PFSK-1 (cell line): ENCODE data around the gene IPPK.

Experiments used
- FOXP2 ChIP-seq: optimal IDR thresholded peaks from 2 replicates; pipeline ENCODE3; 2011; ENCODE audit warnings: borderline replicate concordance, control low read depth, inconsistent platforms; ENCODE audit not compliant: insufficient read depth; ENCODE audit errors: extremely low read length, extremely low read depth
- POLR2AphosphoS5 ChIP-seq: IDR thresholded peaks from 2 replicates; pipeline ENCODE4 v1.6.1; 2012; ENCODE audit warnings: low read depth, mild to moderate bottlenecking, control low read depth, low read length, moderate library complexity
- REST ChIP-seq, 2 experiments: IDR thresholded peaks; 2 replicates each; pipeline versions ENCODE4 v1.6.1 to v1.8.0; 2011 to 2012; ENCODE audit warnings: low read depth in 2 of 2, low read length in 2 of 2, control low read depth in 1 of 2, inconsistent platforms in 1 of 2, mild to moderate bottlenecking in 1 of 2, moderate library complexity in 1 of 2; ENCODE audit not compliant: insufficient read depth in 1 of 2
- SIN3A ChIP-seq: IDR thresholded peaks from 2 replicates; pipeline ENCODE4 v1.6.1; 2012; ENCODE audit warnings: mild to moderate bottlenecking, low read length, moderate library complexity, borderline replicate concordance; ENCODE audit not compliant: insufficient read depth
- TAF1 ChIP-seq: IDR thresholded peaks from 2 replicates; pipeline ENCODE4 v1.6.1; 2012; ENCODE audit warnings: low read length, control low read depth, borderline replicate concordance; ENCODE audit not compliant: insufficient read depth

Gene IPPK

GRCh38 chr9:92592946-92593861 is 76.7 kb downstream of the IPPK start:
- TF ChIP-seq FOXP2 = no peak
- TF ChIP-seq TAF1 = no peak
- no peak for TF ChIP-seq SIN3A
- TF ChIP-seq POLR2AphosphoS5 = no peak
- TF ChIP-seq REST (IDR thresholded peaks at IDR 0.05; ENCODE audit: insufficient read depth in 1 of 2, low read depth in 2 of 2, low read length in 2 of 2) = no peak

- TF ChIP-seq TAF1 = no peak
- no peak for TF ChIP-seq FOXP2
- TF ChIP-seq REST (IDR thresholded peaks at IDR 0.05; ENCODE audit: insufficient read depth in 1 of 2, low read depth in 2 of 2, low read length in 2 of 2) = no peak
- TF ChIP-seq SIN3A = no peak
- TF ChIP-seq POLR2AphosphoS5 = no peak
These were observed 77.4 kb downstream of the IPPK start for GRCh38 chr9:92592537-92592936.

- TF ChIP-seq REST (IDR thresholded peaks at IDR 0.05; ENCODE audit: insufficient read depth in 1 of 2, low read depth in 2 of 2, low read length in 2 of 2) (0 out of 4 replicates have a peak, but pooled peaks of 1 of the 2 experiments have one; percentile 55), POLR2AphosphoS5 (no peak)
These were observed 79.6 kb downstream of the IPPK start for GRCh38 chr9:92590377-92590776.

GRCh38 chr9:92589923-92590322 is 80.0 kb downstream of the IPPK start:
- TF ChIP-seq TAF1 (no peak), REST (IDR thresholded peaks at IDR 0.05; ENCODE audit: insufficient read depth in 1 of 2, low read depth in 2 of 2, low read length in 2 of 2) (no peak), SIN3A (no peak), FOXP2 (no peak), POLR2AphosphoS5 (no peak)
